DMS53 (cell line): ENCODE measurements around the gene KAZN.

ENCODE experiments used
- DNase-seq: peaks from one replicate; lab custom pipeline; 2025; lab: John Stamatoyannopoulos, UW

KAZN gene

DNA sequence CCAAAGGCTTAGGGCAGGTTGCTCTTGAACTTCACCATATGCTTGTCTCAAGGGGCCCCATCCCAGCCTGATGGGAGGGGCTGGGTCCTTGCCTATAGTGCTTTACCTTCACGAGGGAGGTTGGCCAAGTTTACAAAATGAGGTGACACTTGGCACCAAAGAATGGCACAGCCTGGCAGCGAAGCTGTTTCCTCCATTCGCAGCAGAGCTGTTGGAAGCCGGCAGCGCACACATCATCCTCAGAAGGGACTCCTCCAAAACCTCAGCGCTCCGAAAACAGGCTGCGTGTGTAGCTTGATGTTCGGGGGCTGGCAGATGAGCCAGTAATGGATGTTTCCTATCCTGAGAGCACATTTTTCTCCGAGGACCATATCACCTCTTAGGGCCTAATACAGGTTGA is 116.8 kb downstream of the KAZN start:
- DNase-seq = no peak

DNA sequence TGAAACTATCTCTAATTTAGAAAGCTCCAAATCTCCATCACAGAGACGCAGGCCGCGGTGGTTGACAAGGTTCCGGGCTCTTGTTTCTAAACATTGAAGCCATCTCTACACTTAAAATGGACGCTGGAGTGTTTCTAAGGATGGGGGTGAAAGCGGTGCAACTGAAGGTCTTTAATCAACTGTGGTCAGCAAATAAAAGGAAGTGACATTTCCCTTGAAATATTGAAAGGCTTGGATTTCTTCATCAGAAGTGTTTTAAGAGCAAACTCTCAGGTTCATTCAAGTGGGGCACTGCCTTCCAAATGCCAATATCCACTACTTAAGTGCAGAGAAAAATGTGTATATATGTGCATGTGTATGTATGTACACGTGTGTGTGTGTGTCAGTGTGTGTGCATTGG is 117.3 kb downstream of the KAZN start:
- no peak for DNase-seq

- no peak for DNase-seq
Measured at GRCh38 chr1:14716474-14716873, 118.0 kb downstream of the KAZN start.

DNA sequence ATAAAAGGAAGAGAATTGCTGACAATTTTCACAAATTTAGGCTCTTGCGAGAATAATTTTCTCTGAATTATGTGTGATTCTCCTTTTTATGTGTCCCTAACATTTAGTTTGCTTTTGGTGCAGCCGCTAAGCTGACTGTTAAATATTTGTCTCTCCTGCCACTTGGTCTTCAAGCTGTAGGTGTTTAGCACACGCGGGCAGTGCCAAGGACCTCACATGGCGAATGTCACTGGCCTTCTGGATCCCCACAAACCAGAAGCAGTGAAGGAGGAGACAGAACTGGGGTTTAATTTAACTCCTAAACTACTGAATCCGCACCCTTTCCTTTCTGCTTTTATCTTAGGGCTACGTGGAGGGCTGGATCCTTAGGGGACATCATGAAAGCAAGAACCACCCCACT is 120.0 kb downstream of the KAZN start:
- no peak for DNase-seq

DNA sequence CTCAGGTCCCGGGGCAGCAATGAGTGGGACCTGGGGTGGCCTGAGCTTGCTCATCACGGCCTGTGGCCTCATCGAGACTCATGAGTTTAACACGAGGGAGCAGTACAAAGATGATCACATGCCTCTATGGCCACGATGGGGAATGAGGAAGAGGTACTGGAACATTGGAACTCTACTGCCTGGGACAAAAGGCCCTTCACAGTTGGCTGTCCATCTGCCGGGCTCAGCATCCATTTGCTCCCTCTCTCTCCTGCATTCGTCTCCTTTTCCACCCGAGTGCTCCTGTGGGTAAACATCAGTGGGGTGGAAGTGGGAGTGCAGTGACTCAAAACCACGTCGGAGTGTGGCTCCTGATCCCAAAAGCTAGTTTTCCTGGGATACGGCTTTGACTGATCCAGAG is 124.9 kb downstream of the KAZN start:
- no peak for DNase-seq

DNA sequence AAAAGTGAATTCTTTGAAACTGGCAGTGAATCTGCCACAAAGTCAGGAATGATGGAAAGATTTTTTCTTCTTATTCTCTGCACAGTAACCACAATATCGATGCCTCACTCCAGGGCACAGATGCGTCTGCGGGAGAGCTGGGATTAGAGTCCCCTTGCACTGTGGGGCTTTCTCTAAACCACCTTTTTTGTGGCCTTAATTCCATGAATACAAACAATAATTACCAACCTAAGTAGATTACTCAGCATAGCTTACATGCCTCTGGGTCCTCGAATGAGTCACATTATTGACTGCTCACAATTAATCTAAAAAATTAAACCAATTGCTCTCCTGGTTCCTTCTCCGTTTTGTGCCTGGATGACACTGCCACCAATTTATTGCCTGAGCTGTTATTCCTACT is 125.8 kb downstream of the KAZN start:
- no peak for DNase-seq

DNA sequence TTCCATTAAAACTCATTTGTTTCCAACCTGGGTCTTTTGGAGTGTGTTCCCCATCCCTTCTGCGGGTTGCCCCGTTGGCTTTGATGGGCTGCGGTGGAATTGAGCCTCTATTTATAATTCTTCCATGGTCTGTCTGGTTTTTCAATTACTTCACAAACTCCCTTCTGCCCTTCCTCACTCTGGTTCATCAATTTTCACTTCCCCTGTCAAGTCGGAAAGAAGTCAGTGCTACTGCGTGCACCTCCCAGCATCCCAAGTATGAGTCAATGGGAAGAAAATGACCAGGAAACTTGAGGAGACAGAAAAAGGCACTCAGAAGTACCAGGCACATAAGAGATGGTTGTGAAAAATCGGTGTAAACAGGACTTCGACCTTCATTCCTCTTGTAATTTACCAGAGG is 126.2 kb downstream of the KAZN start:
- no peak for DNase-seq

GRCh38 chr1:14725238-14725637 is 126.8 kb downstream of the KAZN start:
- DNase-seq = no peak

GRCh38 chr1:14725695-14726094 is 127.2 kb downstream of the KAZN start:
- DNase-seq = no peak

DNA sequence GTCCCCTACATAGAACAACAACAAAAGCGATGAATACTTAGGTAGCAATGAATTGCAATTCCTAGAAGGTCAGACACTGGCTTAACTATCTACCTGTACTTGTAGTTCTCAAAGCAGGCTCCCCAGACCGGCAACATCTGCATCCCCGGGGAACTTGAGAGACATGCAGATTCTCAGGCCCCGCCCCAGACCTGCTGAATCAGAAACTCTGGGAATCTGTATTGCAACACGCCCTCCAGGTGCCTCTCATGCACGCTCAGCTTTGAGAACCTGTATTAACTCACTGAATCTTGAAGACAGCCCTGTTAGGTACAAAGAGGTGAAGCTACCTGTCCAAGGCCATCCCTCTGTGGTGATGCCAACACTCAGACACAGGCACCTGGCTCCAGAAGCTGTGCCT is 128.1 kb downstream of the KAZN start:
- DNase-seq = no peak

DNA sequence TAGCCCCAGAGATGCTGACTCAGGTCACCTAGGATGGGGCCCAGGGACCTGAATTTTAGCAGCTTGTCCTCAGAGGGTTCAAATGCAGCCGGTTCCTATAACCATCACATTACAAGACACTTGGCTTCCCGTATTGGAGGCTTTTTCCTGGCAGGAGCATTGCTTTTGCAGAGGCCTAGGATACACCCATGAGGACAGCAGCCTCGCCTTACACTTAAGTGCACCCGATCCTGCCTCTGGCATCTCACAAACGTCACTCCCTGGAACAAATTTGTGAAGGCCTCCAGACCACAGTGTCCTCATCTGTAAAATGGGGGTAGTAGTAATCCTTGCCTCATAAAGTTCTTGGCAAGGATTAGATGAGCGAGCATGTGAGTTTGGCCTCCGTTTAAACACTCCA is 130.0 kb downstream of the KAZN start:
- DNase-seq = no peak

DNA sequence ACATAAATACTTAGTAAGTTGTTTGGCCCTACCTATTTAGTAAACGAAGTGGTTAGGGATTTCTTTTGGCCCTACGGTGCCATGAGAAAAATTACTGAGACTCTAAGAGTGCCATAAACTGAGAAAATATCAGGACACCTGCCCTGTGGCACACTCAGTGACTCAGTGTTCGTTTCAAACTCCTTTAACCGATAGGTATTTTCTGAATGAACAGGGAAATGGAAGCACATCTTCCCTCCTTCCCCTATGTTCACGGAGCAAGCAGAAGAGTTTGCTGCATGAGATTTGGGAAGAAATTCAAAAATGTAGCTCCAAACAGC is 134.2 kb downstream of the KAZN start:
- no peak for DNase-seq

DNA sequence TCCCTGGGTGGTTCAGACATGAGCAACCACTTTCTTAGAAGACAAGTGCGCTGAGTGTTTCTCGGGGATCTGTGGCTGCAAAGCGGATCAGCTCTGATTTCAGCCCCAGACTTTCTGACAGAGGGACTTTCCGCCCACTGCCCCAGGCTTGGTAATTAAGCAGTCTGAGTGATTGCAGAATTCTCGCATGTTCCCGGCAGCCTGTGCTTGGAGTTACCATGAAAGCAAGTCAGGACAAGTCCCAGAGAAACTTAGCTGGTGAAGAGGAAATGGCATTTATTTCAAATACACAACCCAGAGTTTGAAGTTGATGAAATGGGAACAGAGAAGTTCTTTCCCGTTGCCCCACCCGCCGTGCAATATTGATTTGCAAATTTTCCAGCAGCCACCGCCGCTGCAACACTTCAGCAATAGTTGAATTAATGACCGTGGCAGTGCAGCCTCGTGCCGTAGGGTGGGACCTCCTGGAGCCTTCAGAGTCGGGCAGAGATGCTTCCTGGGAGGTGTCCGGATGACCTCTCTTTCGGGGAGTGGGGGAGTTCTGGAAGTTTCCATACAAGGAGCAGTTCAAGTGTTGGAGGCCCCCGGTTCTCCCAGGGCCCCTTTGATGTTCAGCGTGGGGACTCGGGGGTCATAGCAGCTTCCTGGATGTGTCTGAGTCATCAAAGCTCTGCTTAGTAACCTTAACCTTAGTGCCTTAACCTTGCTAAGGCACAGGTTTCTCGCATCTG is 134.7 kb downstream of the KAZN start:
- DNase-seq = no peak

DNA sequence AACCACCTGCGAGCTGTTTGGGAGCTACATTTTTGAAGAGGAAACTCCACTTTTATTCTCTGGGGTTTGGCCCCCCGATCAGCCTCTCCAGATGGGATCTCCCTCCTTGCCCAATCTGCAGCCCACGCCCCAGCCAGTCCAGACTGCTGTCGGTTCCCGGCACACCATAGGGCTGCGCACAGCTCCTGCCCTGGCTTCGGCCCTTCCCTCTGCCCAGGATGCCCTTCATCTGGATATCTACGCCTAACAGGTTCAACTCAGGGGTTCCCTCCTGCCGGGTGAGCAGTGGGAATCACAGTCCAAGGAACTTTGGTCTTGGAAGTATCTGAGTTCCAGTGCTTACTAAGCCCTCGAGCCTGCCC is 135.3 kb downstream of the KAZN start:
- DNase-seq = no peak

GRCh38 chr1:14735841-14736240 is 137.4 kb downstream of the KAZN start:
- DNase-seq = no peak

- DNase-seq = no peak
Measured at GRCh38 chr1:14737561-14738094, 139.1 kb downstream of the KAZN start.

- no peak for DNase-seq
Measured at GRCh38 chr1:14738235-14738634, 139.8 kb downstream of the KAZN start.

DNA sequence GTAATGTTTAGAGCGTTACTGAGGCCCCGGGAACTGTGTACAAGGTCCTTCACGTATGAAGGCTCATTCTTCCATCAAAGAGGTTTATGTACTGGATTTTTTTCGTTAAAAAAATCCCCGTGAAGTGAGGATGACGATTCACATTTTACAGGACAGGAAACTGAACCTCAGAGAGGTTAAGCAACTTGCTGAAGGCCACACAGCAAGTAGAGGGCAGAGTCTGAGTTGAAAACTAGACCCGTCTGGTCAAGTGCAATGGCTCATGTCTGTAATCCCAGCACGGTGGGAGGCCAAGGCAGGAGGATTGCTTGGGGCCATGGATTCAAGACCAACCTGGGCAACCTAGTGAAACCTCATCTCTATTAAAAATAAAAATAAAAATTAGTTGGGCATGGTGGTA is 140.2 kb downstream of the KAZN start:
- no peak for DNase-seq

GRCh38 chr1:14739082-14739832 is 140.8 kb downstream of the KAZN start:
- DNase-seq = no peak

DNA sequence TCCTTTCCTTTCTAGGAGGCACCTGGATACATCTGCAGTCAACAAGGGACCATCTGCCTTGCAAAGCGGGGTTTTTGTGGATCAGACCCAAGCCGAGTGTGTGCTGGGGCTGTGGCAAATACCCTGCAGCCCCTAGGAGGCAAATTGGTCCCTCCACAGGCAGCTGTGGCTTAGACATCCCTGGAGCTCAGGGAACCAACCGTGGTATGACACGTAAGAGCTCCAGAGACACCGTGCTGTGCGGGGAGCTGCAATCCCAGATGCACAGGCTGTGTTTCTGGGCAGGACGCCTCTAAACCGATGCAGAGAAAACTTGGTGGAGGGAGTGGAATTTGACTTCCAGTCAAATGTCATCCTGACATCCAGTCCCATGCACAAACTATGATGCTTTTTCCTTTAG is 141.5 kb downstream of the KAZN start:
- no peak for DNase-seq

- no peak for DNase-seq
Measured at GRCh38 chr1:14741082-14741481, 142.6 kb downstream of the KAZN start.

- no peak for DNase-seq
Measured at GRCh38 chr1:14741532-14741931, 143.0 kb downstream of the KAZN start.

- DNase-seq = no peak
Measured at GRCh38 chr1:14742181-14742980, 143.9 kb downstream of the KAZN start.
